HG03575 (cell line): ENCODE measurements around the gene CARD11.

Experiments
- ATAC-seq: cut with Tn5 transposase; IDR thresholded peaks from one replicate; pipeline ENCODE4 v1.9.1; 2021; ENCODE audit not compliant: unreplicated experiment, insufficient number of reproducible peaks, low FRiP score; ENCODE audit errors: extremely low read depth

The CARD11 gene

GRCh38 chr7:2873686-2874551 lies 169.7 kb downstream of the CARD11 start:
- no peak for ATAC-seq

GRCh38 chr7:2873146-2873545 lies 170.5 kb downstream of the CARD11 start:
- ATAC-seq = no peak

- ATAC-seq = no peak
Observed at GRCh38 chr7:2872296-2872874, 171.3 kb downstream of the CARD11 start.

- ATAC-seq = no peak
Observed at GRCh38 chr7:2870471-2870931, 173.2 kb downstream of the CARD11 start.

- no peak for ATAC-seq
Observed at GRCh38 chr7:2869981-2870380, 173.7 kb downstream of the CARD11 start.

- ATAC-seq = no peak
Observed at GRCh38 chr7:2866601-2867000, 177.1 kb downstream of the CARD11 start.

GRCh38 chr7:2864999-2865670 lies 178.5 kb downstream of the CARD11 start:
- ATAC-seq = no peak

- ATAC-seq = no peak
Observed at GRCh38 chr7:2864204-2864985, 179.3 kb downstream of the CARD11 start.

GRCh38 chr7:2863461-2864066 lies 180.1 kb downstream of the CARD11 start:
- peak; percentile 89 for ATAC-seq

- no peak for ATAC-seq
Observed at GRCh38 chr7:2862831-2863361, 180.8 kb downstream of the CARD11 start.

- ATAC-seq = no peak
Observed at GRCh38 chr7:2861509-2861908, 182.2 kb downstream of the CARD11 start.

- ATAC-seq = no peak
Observed at GRCh38 chr7:2860627-2861133, 183.0 kb downstream of the CARD11 start.

GRCh38 chr7:2859952-2860351 lies 183.7 kb downstream of the CARD11 start:
- no peak for ATAC-seq

- no peak for ATAC-seq
Observed at GRCh38 chr7:2858621-2859020, 185.0 kb downstream of the CARD11 start.

GRCh38 chr7:2856388-2857169 lies 187.1 kb downstream of the CARD11 start:
- no peak for ATAC-seq
